ENCODE measurements around the gene CTNNB1. TPM values are rescaled to one million over a fixed set of nuclear protein-coding genes. Genes with fewer than 3 reads are reported as not detected.

CTNNB1 gene
- 1,000 to 10,000 TPM in 1 of 4 donors, 100 to 1,000 TPM in 3; 319 to 1,124 (median 518) TPM for total RNA-seq

DNA sequence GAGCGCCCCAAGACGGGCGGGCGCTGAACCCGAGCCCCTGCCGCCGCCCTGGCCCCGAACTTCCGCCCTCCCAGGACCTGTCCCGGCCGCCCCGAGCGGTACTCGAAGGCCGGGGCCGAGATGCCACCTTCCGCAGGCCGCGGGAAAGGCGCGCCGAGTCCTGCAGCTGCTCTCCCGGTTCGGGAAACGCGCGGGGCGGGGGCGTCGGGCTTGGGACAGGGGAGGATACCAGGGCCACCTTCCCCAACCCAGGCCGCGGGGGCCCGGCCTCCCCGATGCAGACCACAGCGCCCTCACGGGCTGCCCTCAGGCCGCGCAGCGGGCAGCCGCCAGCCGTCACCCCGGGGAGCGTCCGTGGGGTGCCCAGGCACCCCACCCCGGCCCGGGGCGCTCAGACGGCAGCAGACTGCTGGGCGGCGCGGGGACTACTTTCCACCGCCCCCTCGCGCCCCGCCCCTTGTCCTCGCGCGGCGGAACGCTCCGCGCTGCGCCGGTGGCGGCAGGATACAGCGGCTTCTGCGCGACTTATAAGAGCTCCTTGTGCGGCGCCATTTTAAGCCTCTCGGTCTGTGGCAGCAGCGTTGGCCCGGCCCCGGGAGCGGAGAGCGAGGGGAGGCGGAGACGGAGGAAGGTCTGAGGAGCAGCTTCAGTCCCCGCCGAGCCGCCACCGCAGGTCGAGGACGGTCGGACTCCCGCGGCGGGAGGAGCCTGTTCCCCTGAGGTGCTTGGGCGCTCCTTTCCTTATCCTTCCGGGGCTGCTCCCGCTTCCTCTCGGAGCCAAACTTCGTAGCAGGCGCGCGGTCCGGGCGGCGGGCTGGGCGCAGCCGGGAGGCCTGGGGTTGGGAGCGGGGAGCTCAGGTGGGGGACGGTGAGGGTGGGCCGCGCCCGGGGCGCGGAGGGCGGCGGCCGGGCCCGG, at the start of gene CTNNB1:
Gene CTNNB1 (plus strand): TSS at position 556 of the 916 bp plus-strand sequence. CDS start 24,564 bp downstream, outside the sequence.
- H3K4me1 ChIP-seq, result no peaks in the 10 kb centered on the region
- H3K9me3 ChIP-seq, result no peaks in the 10 kb centered on the region
- TF ChIP-seq, protein P1, sequence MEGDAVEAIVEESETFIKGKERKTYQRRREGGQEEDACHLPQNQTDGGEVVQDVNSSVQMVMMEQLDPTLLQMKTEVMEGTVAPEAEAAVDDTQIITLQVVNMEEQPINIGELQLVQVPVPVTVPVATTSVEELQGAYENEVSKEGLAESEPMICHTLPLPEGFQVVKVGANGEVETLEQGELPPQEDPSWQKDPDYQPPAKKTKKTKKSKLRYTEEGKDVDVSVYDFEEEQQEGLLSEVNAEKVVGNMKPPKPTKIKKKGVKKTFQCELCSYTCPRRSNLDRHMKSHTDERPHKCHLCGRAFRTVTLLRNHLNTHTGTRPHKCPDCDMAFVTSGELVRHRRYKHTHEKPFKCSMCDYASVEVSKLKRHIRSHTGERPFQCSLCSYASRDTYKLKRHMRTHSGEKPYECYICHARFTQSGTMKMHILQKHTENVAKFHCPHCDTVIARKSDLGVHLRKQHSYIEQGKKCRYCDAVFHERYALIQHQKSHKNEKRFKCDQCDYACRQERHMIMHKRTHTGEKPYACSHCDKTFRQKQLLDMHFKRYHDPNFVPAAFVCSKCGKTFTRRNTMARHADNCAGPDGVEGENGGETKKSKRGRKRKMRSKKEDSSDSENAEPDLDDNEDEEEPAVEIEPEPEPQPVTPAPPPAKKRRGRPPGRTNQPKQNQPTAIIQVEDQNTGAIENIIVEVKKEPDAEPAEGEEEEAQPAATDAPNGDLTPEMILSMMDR (IDR thresholded peaks at IDR 0.05), result peak in 2 of 4 experiments; percentile 23 to 42
- peak; percentile 76 to 99 for TF ChIP-seq POLR2A (IDR thresholded peaks at IDR 0.05)
- H3K27me3 ChIP-seq, result no peaks in the 10 kb centered on the region
- intact Hi-C loops (cut with DNase I; ENCODE audit: low total_unique reads), result no loop called here
- H3K27ac ChIP-seq, result peak within 1 kb of the TSS; percentile 97 to 99
- peak; percentile 93 to 94 for DNase-seq
- H3K4me3 ChIP-seq, result peak within 1 kb of the TSS; percentile 87 to 95
- H3K36me3 ChIP-seq, result no peaks in the 10 kb centered on the region

DNA sequence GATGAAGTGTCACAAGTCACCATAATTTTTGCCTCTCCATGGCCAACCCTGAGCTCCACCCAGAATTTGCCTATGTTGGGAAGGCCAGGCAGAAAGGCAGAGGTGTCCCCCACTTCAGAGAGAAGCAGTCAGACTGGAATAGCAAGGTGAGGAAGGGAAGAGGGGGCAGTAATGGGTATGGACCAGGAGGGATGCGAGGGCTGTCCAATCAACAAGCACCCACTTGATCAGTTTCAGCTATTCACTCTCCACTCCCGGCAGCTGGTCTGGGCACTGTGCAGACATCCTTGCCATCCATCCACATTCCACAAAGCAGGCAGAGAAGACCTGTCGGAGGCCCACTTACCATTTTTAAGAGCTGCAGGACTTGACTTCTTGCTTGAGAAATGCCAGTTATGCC, 43.5 kb upstream of the CTNNB1 start:
- Histone ChIP-seq H3K27me3 (no peaks in the 10 kb centered on the region), H3K4me1 (no peaks in the 10 kb centered on the region), H3K27ac (no peak overlapping the region), H3K36me3 (no peaks in the 10 kb centered on the region), H3K9me3 (no peaks in the 10 kb centered on the region), H3K4me3 (no peak overlapping the region)
- intact Hi-C loops (cut with DNase I; ENCODE audit: low total_unique reads), result no loop called here
- TF ChIP-seq, protein P1 (IDR thresholded peaks at IDR 0.05), result no peak
- TF ChIP-seq POLR2A (IDR thresholded peaks at IDR 0.05), result no peak
- DNase-seq, result no peak

DNA sequence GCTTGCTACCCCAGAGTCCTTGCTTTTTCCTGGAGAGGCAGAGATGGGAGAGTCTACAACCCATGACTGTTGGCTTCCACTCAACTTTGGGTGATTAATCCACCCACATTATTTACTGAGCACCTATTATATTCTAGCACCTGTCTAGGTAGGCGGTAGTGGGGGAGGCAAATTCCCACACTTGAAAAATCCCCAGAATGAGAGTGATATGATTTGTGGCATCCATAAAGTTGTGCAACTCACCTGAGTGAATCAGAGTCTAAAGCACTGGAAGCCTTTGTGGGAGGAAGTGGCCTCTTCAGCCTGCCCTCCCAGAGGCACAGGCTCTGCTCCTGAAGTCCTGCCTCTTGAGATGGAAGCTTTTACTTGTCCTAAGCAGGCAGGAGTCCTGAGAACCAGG, 40.4 kb upstream of the CTNNB1 start:
- H3K27me3 ChIP-seq, result no peaks in the 10 kb centered on the region
- no peaks in the 10 kb centered on the region for H3K4me1 ChIP-seq
- intact Hi-C loops (cut with DNase I; ENCODE audit: low total_unique reads), result no loop called here
- no peaks in the 10 kb centered on the region for H3K9me3 ChIP-seq
- no peak overlapping the region for H3K4me3 ChIP-seq
- no peaks in the 10 kb centered on the region for H3K36me3 ChIP-seq
- TF ChIP-seq, protein P1 (IDR thresholded peaks at IDR 0.05), result no peak
- no peak for TF ChIP-seq POLR2A (IDR thresholded peaks at IDR 0.05)
- no peak for DNase-seq
- H3K27ac ChIP-seq, result no peak overlapping the region

DNA sequence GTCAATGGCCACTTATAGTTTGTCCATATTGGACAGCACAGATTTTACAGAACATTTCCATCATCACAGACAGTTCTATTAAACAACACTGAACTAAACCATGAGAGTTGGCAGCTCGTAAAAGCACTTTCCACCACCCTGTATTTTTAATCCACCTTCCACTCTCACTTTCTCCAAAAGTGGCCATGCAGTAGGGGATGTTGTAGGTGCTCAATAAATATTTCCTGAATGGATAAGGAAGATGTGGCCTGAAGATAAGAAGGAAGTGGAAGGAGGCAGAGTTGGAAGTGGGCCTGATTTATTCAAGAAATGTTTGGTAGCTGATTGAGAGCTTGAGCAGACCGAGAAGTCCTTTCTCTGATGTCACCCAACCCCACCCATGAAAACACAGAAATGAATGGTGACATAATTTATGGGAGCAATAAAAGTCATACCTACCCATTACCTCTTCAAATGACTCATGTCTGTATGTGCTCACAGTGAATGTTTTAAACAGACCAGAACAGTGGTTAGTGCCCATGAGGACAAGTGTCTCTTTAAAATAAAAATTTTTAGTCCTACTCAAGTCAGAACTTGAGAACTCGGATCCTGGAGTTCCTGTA, 39.6 kb upstream of the CTNNB1 start:
- H3K4me3 ChIP-seq, result no peak overlapping the region
- TF ChIP-seq, protein P1 (IDR thresholded peaks at IDR 0.05), result no peak
- no peak for TF ChIP-seq POLR2A (IDR thresholded peaks at IDR 0.05)
- H3K4me1 ChIP-seq, result no peaks in the 10 kb centered on the region
- no peaks in the 10 kb centered on the region for H3K27me3 ChIP-seq
- no peak for DNase-seq
- intact Hi-C loops (cut with DNase I; ENCODE audit: low total_unique reads), result no loop called here
- no peaks in the 10 kb centered on the region for H3K36me3 ChIP-seq
- H3K27ac ChIP-seq, result no peak overlapping the region
- no peaks in the 10 kb centered on the region for H3K9me3 ChIP-seq

DNA sequence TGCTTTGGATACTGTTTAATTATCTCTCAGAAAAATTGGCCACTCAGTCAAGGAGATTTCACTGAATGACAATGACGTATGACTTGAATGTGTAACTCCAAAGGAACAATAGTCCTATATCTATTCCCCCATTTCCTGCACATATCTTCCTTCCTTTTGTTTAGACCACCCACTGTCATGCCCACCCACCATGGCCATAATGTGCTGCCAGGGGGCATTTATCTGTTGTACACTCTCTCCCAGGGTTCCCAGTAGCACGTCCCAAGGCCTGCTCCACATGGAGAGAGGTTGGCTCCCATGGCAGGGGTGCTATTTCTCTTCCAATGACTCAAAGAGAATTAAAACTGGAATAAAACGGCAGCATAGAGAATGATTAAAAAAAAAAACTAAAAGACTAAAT, 36.8 kb upstream of the CTNNB1 start:
- TF ChIP-seq, protein P1 (IDR thresholded peaks at IDR 0.05), result no peak
- no peak for TF ChIP-seq POLR2A (IDR thresholded peaks at IDR 0.05)
- Histone ChIP-seq H3K36me3 (no peaks in the 10 kb centered on the region), H3K9me3 (no peaks in the 10 kb centered on the region), H3K4me3 (no peak overlapping the region), H3K27me3 (no peaks in the 10 kb centered on the region), H3K27ac (no peak overlapping the region), H3K4me1 (no peaks in the 10 kb centered on the region)
- intact Hi-C loops (cut with DNase I; ENCODE audit: low total_unique reads), result no loop called here
- DNase-seq, result no peak
